Measurements from ENCODE around the gene FARS2. TPM values are rescaled to one million over a fixed set of nuclear protein-coding genes. Genes with fewer than 3 reads are reported as not detected.

Gene FARS2
- polyA plus RNA-seq, 3 donors = 12.2 to 21.6 (median 17.7) TPM

DNA sequence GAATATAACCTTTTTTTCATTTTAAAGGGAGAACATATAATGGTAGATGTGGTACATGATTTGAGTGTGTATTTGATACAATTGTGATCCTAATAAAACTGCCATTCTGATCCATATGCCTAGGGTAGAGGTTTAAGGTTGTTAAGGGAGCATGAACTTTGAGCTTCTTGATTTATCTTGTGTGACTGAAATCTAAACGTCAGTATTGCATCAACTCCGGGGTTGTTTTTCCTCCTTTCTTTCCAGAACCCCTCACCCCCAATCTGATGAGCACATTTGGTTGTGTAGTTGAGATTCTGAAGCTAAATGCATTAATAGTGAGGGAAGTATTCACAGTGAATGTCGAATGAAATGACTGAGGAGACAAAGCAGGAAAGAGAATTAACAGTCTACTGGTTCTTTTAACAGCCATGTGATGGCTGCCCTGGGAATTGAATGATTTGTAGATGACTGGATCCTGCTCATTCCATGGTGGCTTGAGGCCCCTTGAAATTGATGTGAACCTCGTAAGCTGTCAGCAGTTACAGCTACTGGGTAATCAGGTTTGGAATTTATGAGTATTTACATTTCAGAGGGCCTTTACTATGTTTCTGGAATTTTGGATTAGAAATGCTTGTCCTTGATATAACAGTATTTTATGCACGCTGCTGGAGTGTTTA lies 44.8 kb downstream of the FARS2 start:
- TF ChIP-seq, protein P1, sequence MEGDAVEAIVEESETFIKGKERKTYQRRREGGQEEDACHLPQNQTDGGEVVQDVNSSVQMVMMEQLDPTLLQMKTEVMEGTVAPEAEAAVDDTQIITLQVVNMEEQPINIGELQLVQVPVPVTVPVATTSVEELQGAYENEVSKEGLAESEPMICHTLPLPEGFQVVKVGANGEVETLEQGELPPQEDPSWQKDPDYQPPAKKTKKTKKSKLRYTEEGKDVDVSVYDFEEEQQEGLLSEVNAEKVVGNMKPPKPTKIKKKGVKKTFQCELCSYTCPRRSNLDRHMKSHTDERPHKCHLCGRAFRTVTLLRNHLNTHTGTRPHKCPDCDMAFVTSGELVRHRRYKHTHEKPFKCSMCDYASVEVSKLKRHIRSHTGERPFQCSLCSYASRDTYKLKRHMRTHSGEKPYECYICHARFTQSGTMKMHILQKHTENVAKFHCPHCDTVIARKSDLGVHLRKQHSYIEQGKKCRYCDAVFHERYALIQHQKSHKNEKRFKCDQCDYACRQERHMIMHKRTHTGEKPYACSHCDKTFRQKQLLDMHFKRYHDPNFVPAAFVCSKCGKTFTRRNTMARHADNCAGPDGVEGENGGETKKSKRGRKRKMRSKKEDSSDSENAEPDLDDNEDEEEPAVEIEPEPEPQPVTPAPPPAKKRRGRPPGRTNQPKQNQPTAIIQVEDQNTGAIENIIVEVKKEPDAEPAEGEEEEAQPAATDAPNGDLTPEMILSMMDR (IDR thresholded peaks at IDR 0.05) = no peak
- Histone ChIP-seq H3K9me3 (replicated peaks in 1 of 2; ENCODE audit: control insufficient read depth in 1 of 2, insufficient read depth in 1 of 2, low read length in 2 of 2) (no peaks in the 10 kb centered on the region), H3K4me3 (replicated peaks in 1 of 3; ENCODE audit: low read depth in 2 of 3, low read length in 3 of 3) (no peak overlapping the region), H3K27me3 (ENCODE audit: control insufficient read depth in 2 of 2, insufficient read depth in 2 of 2, low read length in 2 of 2) (no peaks in the 10 kb centered on the region), H3K9ac (ENCODE audit: insufficient read depth, low read length, poor library complexity, severe bottlenecking) (no peak overlapping the region), H3K4me2 (replicated peaks; ENCODE audit: extremely low read depth, low read length, poor library complexity, severe bottlenecking) (no peak overlapping the region), H3K4me1 (ENCODE audit: control insufficient read depth in 1 of 2, insufficient read depth in 2 of 2, low read length in 2 of 2) (peaks cover 7 to 11% of the 10 kb centered on the region in 2 donors), H2AFZ (ENCODE audit: insufficient read depth, low read depth, low read length, poor library complexity, severe bottlenecking) (no peak overlapping the region), H3K79me2 (ENCODE audit: insufficient read depth, low read length) (no peaks in the 10 kb centered on the region), H4K20me1 (ENCODE audit: insufficient read depth, low read length) (peaks cover 27% of the 10 kb centered on the region), H3K27ac (ENCODE audit: low read depth in 1 of 2, low read length in 2 of 2) (no peak overlapping the region), H3K36me3 (replicated peaks in 1 of 2; ENCODE audit: control insufficient read depth in 1 of 2, insufficient read depth in 2 of 2, low read length in 2 of 2) (no peaks in the 10 kb centered on the region)
- Mint-ChIP-seq H3K36me3 (peaks cover 1 to 5% of the 10 kb centered on the region in 2 donors), H3K4me1 (peaks cover 28% of the 10 kb centered on the region), H3K27ac (no peak overlapping the region), H3K27me3 (ENCODE audit: low read depth in 3 of 3) (no peaks in the 10 kb centered on the region), H3K4me3 (no peak overlapping the region), H3K9me3 (peaks cover 0 to 1% (median 0%) of the 10 kb centered on the region in 7 donors)
- WGBS (ENCODE audit: insufficient coverage) = 89% methylated on average over 2 of the region's 5 CpGs
- DNase-seq = no peak
- intact Hi-C loops (cut with micrococcal nuclease) = no loop called here

DNA sequence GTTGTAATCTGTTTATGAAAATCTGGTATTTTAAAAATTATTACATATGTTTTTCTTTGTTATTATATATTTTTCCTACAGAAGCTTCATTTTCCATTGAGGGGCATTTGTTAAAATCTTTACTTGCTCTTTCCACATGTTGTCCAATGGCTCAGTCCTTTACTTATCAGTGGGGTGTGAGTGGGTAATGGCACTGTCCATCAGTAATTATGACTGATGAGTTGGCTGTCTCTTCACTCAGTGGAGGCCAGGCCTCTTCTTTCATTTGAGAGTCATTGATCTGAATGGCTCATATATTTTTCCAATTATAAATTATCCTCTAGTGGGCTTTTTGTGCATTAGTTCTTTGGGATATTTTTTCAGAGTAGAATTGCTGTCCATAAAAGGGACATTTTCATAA lies 45.7 kb downstream of the FARS2 start:
- Mint-ChIP-seq H3K9me3 (peaks cover 0 to 1% (median 0%) of the 10 kb centered on the region in 7 donors), H3K4me3 (no peak overlapping the region), H3K36me3 (peaks cover 1 to 5% of the 10 kb centered on the region in 2 donors), H3K27me3 (ENCODE audit: low read depth in 3 of 3) (no peaks in the 10 kb centered on the region), H3K27ac (no peak overlapping the region), H3K4me1 (peaks cover 24% of the 10 kb centered on the region)
- no peak overlapping the region for H3K4me3 ChIP-seq (replicated peaks in 1 of 3; ENCODE audit: low read depth in 2 of 3, low read length in 3 of 3)
- H3K9me3 ChIP-seq (replicated peaks in 1 of 2; ENCODE audit: control insufficient read depth in 1 of 2, insufficient read depth in 1 of 2, low read length in 2 of 2) = no peaks in the 10 kb centered on the region
- no peaks in the 10 kb centered on the region for H3K79me2 ChIP-seq (ENCODE audit: insufficient read depth, low read length)
- H3K27me3 ChIP-seq (ENCODE audit: control insufficient read depth in 2 of 2, insufficient read depth in 2 of 2, low read length in 2 of 2) = no peaks in the 10 kb centered on the region
- no peak for DNase-seq
- H3K9ac ChIP-seq (ENCODE audit: insufficient read depth, low read length, poor library complexity, severe bottlenecking) = no peak overlapping the region
- H3K36me3 ChIP-seq (replicated peaks in 1 of 2; ENCODE audit: control insufficient read depth in 1 of 2, insufficient read depth in 2 of 2, low read length in 2 of 2) = no peaks in the 10 kb centered on the region
- no peak overlapping the region for H3K4me2 ChIP-seq (replicated peaks; ENCODE audit: extremely low read depth, low read length, poor library complexity, severe bottlenecking)
- H3K4me1 ChIP-seq (ENCODE audit: control insufficient read depth in 1 of 2, insufficient read depth in 2 of 2, low read length in 2 of 2) = peaks cover 7 to 11% of the 10 kb centered on the region in 2 donors
- peaks cover 22% of the 10 kb centered on the region for H4K20me1 ChIP-seq (ENCODE audit: insufficient read depth, low read length)
- TF ChIP-seq, protein P1 (IDR thresholded peaks at IDR 0.05) = no peak
- H3K27ac ChIP-seq (ENCODE audit: low read depth in 1 of 2, low read length in 2 of 2) = no peak overlapping the region
- H2AFZ ChIP-seq (ENCODE audit: insufficient read depth, low read depth, low read length, poor library complexity, severe bottlenecking) = no peak overlapping the region
- intact Hi-C loops (cut with micrococcal nuclease) = no loop called here

Data from CD14-positive monocyte (primary cell).